ENCODE results near the gene LMNTD2. TPM values are rescaled to one million over a fixed set of nuclear protein-coding genes. Genes with fewer than 3 reads are reported as not detected.

LMNTD2 gene
- polyA plus RNA-seq, 3 donors, result 3.3 to 5.7 (median 4.9) TPM

DNA sequence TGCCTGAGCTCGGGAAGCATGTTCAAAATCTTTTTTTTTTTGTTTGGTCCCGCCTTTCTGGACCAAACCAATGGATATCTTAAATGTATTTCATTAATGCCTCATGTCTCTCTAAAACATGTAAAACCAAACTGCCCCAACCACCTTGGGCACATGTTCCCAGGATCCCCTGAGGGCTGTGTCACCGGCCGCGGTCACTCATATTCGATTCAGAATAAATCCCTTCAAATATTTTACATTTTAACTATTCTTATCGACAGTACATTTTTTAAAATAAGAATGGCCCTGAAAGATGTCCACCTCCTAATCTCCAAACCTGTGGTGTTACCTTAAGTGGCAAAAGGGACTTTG lies 55.6 kb downstream of the LMNTD2 start:
- DNase-seq (ENCODE audit: extremely low read depth in 1 of 11, low read depth in 9 of 11, low spot score in 4 of 11), result no peak

Other genes starting within 250 kb of the LMNTD2 start
- gene IFITM1, start 246.7 kb downstream of the LMNTD2 start, polyA plus RNA-seq (ENCODE audit: insufficient read length in 3 of 3), result 10 to 100 TPM; 36.7 to 47.9 (median 42.5) TPM
- 100 to 1,000 TPM; 323 to 370 (median 359) TPM for gene IFITM3, start 239.9 kb downstream of the LMNTD2 start, polyA plus RNA-seq (ENCODE audit: insufficient read length in 3 of 3)
- 10 to 100 TPM; 64.8 to 99.5 (median 72.8) TPM for gene B4GALNT4, start 191.2 kb downstream of the LMNTD2 start, polyA plus RNA-seq (ENCODE audit: insufficient read length in 3 of 3)
- 1 to 10 TPM; 3.4 to 5.1 (median 4.6) TPM for gene PKP3, start 166.5 kb downstream of the LMNTD2 start, polyA plus RNA-seq (ENCODE audit: insufficient read length in 3 of 3)
- gene SIGIRR, start 145.7 kb downstream of the LMNTD2 start, polyA plus RNA-seq (ENCODE audit: insufficient read length in 3 of 3), result 10 to 100 TPM; 31.7 to 58.1 (median 56.9) TPM
- gene ANO9, start 118.7 kb downstream of the LMNTD2 start, polyA plus RNA-seq (ENCODE audit: insufficient read length in 3 of 3), result 10 to 100 TPM in 2 of 3 donors, 1 to 10 TPM in 1; 9.2 to 18.1 (median 10.3) TPM
- 10 to 100 TPM; 30.6 to 40.8 (median 35.9) TPM for gene PTDSS2, start 110.5 kb downstream of the LMNTD2 start, polyA plus RNA-seq (ENCODE audit: insufficient read length in 3 of 3)
- 10 to 100 TPM; 67.3 to 98.3 (median 98.2) TPM for gene RNH1, start 53.5 kb downstream of the LMNTD2 start, polyA plus RNA-seq (ENCODE audit: insufficient read length in 3 of 3)
- 10 to 100 TPM; 39.3 to 52.1 (median 50.3) TPM for gene HRAS, start 25.2 kb downstream of the LMNTD2 start, polyA plus RNA-seq (ENCODE audit: insufficient read length in 3 of 3)
- 1 to 10 TPM; 2.9 to 6.0 (median 4.3) TPM for gene LRRC56, start 23.2 kb downstream of the LMNTD2 start, polyA plus RNA-seq (ENCODE audit: insufficient read length in 3 of 3)
- 10 to 100 TPM; 28.2 to 63.4 (median 54.4) TPM for gene RASSF7, start 232 bp upstream of the LMNTD2 start, polyA plus RNA-seq (ENCODE audit: insufficient read length in 3 of 3)
- 10 to 100 TPM; 18.6 to 27.7 (median 27.0) TPM for gene PHRF1, start 15.7 kb upstream of the LMNTD2 start, polyA plus RNA-seq (ENCODE audit: insufficient read length in 3 of 3)
- 10 to 100 TPM in 2 of 3 donors, 1 to 10 TPM in 1; 6.4 to 12.8 (median 10.1) TPM for gene IRF7, start 55.2 kb upstream of the LMNTD2 start, polyA plus RNA-seq (ENCODE audit: insufficient read length in 3 of 3)
- 10 to 100 TPM; 40.3 to 65.3 (median 40.7) TPM for gene CDHR5, start 64.2 kb upstream of the LMNTD2 start, polyA plus RNA-seq (ENCODE audit: insufficient read length in 3 of 3)
- 1 to 10 TPM in 2 of 3 donors, under 1 TPM in 1; 0.93 to 2.8 (median 2.0) TPM for gene SCT, start 66.4 kb upstream of the LMNTD2 start, polyA plus RNA-seq (ENCODE audit: insufficient read length in 3 of 3)
- gene DRD4, start 76.5 kb upstream of the LMNTD2 start, polyA plus RNA-seq (ENCODE audit: insufficient read length in 3 of 3), result 1 to 10 TPM; 2.0 to 7.5 (median 4.0) TPM
- gene DEAF1, start 134.5 kb upstream of the LMNTD2 start, polyA plus RNA-seq (ENCODE audit: insufficient read length in 3 of 3), result 10 to 100 TPM; 44.0 to 58.7 (median 57.1) TPM
- gene TMEM80, start 135.1 kb upstream of the LMNTD2 start, polyA plus RNA-seq (ENCODE audit: insufficient read length in 3 of 3), result 10 to 100 TPM; 40.4 to 66.1 (median 43.3) TPM
- gene EPS8L2, start 145.5 kb upstream of the LMNTD2 start, polyA plus RNA-seq (ENCODE audit: insufficient read length in 3 of 3), result 100 to 1,000 TPM; 103 to 181 (median 129) TPM
- 100 to 1,000 TPM; 115 to 135 (median 130) TPM for gene TALDO1, start 186.7 kb upstream of the LMNTD2 start, polyA plus RNA-seq (ENCODE audit: insufficient read length in 3 of 3)
- 100 to 1,000 TPM in 1 of 3 donors, 10 to 100 TPM in 2; 53.7 to 103 (median 88.2) TPM for gene GATD1, start 216.7 kb upstream of the LMNTD2 start, polyA plus RNA-seq (ENCODE audit: insufficient read length in 3 of 3)
- under 1 TPM; 0.37 to 0.70 (median 0.67) TPM for gene CEND1, start 229.4 kb upstream of the LMNTD2 start, polyA plus RNA-seq (ENCODE audit: insufficient read length in 3 of 3)
- 10 to 100 TPM; 12.2 to 21.7 (median 18.9) TPM for gene SLC25A22, start 237.5 kb upstream of the LMNTD2 start, polyA plus RNA-seq (ENCODE audit: insufficient read length in 3 of 3)
- gene PIDD1, start 244.5 kb upstream of the LMNTD2 start, polyA plus RNA-seq (ENCODE audit: insufficient read length in 3 of 3), result 10 to 100 TPM in 1 of 3 donors, 1 to 10 TPM in 2; 6.3 to 13.4 (median 9.6) TPM
- 1,000 to 10,000 TPM in 2 of 3 donors, 100 to 1,000 TPM in 1; 848 to 1,190 (median 1,139) TPM for gene RPLP2, start 249.2 kb upstream of the LMNTD2 start, polyA plus RNA-seq (ENCODE audit: insufficient read length in 3 of 3)

Data from renal cortex interstitium (tissue), 11 donors.